ENCODE measurements around the gene IQGAP3.

IQGAP3 gene

DNA sequence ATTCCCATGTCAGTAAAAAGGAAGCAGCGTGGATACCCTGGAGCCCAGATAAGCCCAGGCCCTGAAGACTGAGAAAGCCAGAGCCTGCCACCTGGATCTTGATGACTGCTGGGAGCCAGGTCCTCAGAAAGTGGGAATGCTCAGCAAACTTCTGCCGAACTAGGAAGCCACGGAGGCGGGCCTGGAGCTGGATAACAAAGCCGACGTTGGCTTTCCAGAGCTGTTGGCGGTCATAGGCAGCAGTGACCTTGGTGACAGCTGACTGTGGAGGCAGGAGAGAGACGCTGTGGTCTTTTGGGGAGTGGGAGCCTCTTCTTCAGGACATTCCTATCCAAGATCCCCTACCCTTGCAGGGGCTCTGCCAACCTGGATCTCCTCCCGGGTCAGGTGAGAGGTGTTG, 24.4 kb downstream of the IQGAP3 start:
- ChIA-PET CTCF (interaction anchor here (0.8 kb wide), 1 partner anchor 67 kb away, joined by 3 read pairs; no protein-coding TSS in a partner anchor), POLR2A (no interaction called here)
- H3K4me3 ChIP-seq (ENCODE audit: low read depth, low read length), result no peak overlapping the region
- DNase-seq (ENCODE audit: low read depth, low spot score), result no peak
- TF ChIP-seq, protein P1, sequence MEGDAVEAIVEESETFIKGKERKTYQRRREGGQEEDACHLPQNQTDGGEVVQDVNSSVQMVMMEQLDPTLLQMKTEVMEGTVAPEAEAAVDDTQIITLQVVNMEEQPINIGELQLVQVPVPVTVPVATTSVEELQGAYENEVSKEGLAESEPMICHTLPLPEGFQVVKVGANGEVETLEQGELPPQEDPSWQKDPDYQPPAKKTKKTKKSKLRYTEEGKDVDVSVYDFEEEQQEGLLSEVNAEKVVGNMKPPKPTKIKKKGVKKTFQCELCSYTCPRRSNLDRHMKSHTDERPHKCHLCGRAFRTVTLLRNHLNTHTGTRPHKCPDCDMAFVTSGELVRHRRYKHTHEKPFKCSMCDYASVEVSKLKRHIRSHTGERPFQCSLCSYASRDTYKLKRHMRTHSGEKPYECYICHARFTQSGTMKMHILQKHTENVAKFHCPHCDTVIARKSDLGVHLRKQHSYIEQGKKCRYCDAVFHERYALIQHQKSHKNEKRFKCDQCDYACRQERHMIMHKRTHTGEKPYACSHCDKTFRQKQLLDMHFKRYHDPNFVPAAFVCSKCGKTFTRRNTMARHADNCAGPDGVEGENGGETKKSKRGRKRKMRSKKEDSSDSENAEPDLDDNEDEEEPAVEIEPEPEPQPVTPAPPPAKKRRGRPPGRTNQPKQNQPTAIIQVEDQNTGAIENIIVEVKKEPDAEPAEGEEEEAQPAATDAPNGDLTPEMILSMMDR (IDR thresholded peaks at IDR 0.05; ENCODE audit: insufficient read depth, low read length, missing control alignments), result no peak

GRCh38 chr1:156547434-156547833, 24.9 kb downstream of the IQGAP3 start:
- POLR2A ChIA-PET, result no interaction called here
- DNase-seq (ENCODE audit: low read depth, low spot score), result no peak
- CTCF ChIA-PET, result no interaction called here
- H3K4me3 ChIP-seq (ENCODE audit: low read depth, low read length), result no peak overlapping the region
- TF ChIP-seq, protein P1 (IDR thresholded peaks at IDR 0.05; ENCODE audit: insufficient read depth, low read length, missing control alignments), result no peak

DNA sequence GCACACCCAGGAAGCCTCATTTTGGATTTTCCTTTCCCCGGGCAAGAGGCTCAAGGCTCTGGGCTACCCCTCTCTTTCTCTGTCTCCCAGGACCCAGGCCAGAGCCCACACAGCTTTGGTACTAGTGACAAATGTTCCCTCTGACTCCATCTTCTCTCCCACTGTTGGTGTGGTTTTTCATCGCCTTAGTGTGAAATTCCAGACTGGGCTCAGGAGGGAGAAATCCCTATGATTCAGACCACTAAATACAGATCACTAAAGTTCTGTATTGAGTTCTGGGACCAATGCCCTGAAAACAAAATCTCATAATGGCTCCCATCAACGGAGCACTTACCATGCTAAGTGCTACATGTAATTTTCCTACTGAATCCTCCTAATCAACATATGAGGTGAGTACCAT, 26.1 kb downstream of the IQGAP3 start:
- TF ChIP-seq, protein P1 (IDR thresholded peaks at IDR 0.05; ENCODE audit: insufficient read depth, low read length, missing control alignments), result no peak
- no peak overlapping the region for H3K4me3 ChIP-seq (ENCODE audit: low read depth, low read length)
- CTCF ChIA-PET, result no interaction called here
- POLR2A ChIA-PET, result no interaction called here
- DNase-seq (ENCODE audit: low read depth, low spot score), result no peak

GRCh38 chr1:156544592-156545102, 27.7 kb downstream of the IQGAP3 start:
- TF ChIP-seq, protein P1 (IDR thresholded peaks at IDR 0.05; ENCODE audit: insufficient read depth, low read length, missing control alignments), result no peak

GRCh38 chr1:156543066-156543465, 29.3 kb downstream of the IQGAP3 start:
- TF ChIP-seq, protein P1 (IDR thresholded peaks at IDR 0.05; ENCODE audit: insufficient read depth, low read length, missing control alignments), result no peak
- CTCF ChIA-PET, result interaction anchor here (1.3 to 1.5 kb wide), 2 partner anchors 62 to 87 kb away, joined by 3 to 5 read pairs; no protein-coding TSS in a partner anchor
- H3K4me3 ChIP-seq (ENCODE audit: low read depth, low read length), result no peak overlapping the region
- POLR2A ChIA-PET, result no interaction called here
- DNase-seq (ENCODE audit: low read depth, low spot score), result no peak

More at GRCh38 chr1:156544592-156545102, 27.7 kb downstream of the IQGAP3 start:
- CTCF ChIA-PET, result no interaction called here
- H3K4me3 ChIP-seq (ENCODE audit: low read depth, low read length), result no peak overlapping the region
- POLR2A ChIA-PET, result interaction anchor here (1.2 kb wide), 1 partner anchor 24 kb away, joined by 3 read pairs; no protein-coding TSS in a partner anchor
- no peak for DNase-seq (ENCODE audit: low read depth, low spot score)

DNA sequence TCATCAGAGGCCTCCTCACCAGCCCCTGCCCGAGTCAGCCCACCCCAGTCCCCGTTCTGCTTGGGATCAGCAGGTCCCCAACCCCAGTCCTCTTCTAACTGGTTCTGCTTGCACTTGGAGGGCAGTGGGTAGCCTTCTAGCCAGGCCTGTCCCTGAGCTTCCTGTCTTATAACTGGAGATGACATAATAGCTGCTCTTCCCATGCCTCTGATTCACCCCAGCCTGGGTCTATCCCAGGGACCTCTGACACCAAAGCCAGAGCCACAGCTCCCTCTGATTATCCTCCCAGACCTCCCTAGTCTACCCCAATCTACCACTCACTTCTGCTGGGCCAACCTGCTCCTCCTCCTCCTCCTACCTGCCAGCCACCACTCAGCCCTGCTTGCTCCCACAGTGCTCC, 31.4 kb downstream of the IQGAP3 start:
- H3K4me3 ChIP-seq (ENCODE audit: low read depth, low read length), result no peak overlapping the region
- DNase-seq (ENCODE audit: low read depth, low spot score), result no peak
- TF ChIP-seq, protein P1 (IDR thresholded peaks at IDR 0.05; ENCODE audit: insufficient read depth, low read length, missing control alignments), result no peak
- ChIA-PET CTCF (interaction anchor here (1.3 to 2.3 kb wide), 2 partner anchors 14 to 118 kb away, joined by 3 to 6 read pairs; no protein-coding TSS in a partner anchor), POLR2A (no interaction called here)
